ENCODE results near the gene ARHGAP42.

Gene ARHGAP42

DNA sequence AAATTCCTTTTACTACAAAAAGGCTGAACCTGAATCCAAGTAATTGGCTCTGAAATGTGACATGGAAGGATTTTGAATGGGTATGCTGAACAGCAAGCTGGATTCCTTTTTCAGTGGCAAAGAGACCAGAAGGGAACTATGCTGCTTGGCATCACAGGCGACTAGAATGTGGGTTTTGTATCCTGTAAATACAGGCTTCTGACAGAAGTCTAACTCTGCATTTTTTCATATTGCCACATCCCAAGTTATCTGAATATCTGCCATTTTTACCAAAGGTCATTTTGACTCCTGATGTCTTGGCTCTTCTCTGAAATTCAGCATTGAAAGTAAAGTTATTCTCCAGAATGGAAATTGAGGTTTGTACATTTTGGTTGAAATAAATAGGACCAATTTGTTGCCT lies 145.7 kb downstream of the ARHGAP42 start:
- no peak for DNase-seq (ENCODE audit: low spot score)

DNA sequence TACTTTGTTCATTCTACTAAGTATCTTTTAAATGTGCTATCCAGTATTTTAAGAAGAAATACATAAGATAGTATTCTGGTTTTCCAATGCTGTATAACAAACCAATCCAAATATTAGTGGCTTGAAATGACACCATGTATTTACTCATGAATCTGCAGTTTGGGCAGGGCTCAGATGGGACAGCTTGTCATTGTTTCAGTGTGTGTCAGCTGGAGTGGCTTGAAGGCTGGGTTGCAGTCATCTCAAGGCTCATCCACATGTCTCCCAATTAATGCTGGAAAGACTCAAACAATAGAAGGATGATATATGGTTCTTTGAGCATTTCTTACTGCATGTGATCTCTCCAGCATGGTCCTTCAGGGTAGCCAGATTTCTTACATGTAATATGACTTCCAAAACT lies 146.2 kb downstream of the ARHGAP42 start:
- no peak for DNase-seq (ENCODE audit: low spot score)

DNA sequence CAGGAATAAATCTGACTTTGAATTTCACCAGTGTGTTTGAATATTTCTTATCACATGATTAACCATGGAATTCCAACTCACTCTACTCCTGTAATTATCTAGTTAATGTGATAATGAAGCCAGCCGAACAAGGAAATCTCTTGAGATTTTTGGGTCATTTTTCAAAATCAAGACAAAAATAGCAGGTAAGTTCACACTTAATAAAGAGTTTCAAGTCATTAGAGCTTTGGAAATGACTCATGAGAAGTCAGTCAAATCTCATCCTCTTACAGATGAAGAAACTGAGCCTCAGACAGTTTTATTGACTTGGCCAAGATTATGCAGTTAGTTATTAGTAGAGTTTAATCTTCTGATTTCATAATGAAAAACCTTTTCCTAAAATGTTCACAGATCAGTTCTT lies 148.8 kb downstream of the ARHGAP42 start:
- no peak for DNase-seq (ENCODE audit: low spot score)

DNA sequence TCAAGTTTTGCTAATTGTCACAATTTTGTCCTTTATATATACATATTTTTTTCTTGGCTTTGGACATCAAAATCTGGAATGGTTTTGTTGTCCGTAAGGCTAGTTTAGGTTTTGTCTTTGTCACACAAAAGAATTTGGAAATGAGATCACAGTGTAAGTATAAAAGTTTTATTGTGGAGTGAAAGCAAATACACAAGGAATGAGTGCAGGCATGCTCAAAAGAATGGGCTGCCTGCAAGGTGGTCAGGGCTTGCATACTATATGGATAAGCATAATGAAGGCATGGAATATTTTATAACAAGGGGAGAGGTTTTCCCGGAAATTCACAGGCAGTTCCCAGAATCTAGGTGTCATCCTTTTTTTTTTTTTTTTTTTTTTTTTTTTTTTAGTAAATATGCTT lies 150.2 kb downstream of the ARHGAP42 start:
- no peak for DNase-seq (ENCODE audit: low spot score)

DNA sequence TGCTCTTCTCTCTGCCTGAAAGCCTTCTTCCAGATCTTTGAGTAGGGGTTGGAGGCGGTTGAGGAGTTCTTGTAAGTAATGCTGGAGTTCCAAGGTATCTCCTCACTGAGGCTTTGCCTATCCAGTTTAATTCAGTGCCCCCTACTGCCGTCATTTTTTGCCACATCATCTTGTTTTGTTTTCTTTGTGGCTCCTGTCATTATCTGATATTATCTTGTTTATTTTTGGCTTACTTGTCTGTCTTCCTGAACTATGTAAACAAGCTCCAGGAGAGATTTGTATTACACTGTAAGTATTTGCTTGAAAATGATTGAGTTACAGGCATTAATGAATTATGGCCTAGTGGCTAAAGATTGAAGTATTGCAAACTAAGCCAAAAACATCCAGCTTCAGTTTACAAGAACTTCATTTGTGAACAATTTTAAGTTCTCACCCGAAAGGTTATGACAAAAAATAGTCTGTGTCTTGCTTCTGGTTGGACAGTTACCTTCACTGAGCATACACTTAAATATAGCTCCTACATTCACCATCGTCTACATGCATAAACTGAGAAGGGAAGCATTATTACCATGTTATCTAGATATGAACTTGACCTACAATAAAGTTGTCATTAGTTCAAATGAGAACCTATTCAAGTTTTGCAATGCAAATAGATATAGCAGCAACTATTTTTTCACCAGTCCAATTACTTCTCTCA lies 154.8 kb downstream of the ARHGAP42 start:
- no peak for DNase-seq (ENCODE audit: low spot score)

DNA sequence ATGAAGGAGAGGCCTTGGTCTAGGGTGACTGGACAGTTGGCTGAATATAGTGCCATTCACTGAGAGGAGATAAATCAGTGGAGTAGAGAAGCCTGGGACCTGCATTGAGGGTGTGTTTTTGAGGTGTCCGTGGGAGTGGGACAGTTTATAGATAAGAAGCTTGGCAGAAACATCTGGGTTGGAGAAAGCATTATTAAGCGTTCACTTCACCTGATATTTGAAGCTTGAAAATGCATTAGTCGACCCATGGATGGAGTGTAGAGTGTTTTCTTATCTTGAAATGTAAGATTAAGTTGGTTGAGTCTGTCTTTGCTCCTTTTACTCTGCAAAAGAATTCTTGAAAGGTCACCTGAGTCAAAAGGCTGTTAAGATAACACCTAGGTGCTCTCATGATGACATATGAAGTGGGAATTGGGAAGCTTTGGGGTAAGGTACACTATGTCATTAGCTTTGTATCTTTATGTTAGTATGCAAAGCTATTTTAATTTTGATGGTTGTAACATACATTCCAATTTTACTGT lies 160.7 kb downstream of the ARHGAP42 start:
- DNase-seq (ENCODE audit: low spot score), result no peak

DNA sequence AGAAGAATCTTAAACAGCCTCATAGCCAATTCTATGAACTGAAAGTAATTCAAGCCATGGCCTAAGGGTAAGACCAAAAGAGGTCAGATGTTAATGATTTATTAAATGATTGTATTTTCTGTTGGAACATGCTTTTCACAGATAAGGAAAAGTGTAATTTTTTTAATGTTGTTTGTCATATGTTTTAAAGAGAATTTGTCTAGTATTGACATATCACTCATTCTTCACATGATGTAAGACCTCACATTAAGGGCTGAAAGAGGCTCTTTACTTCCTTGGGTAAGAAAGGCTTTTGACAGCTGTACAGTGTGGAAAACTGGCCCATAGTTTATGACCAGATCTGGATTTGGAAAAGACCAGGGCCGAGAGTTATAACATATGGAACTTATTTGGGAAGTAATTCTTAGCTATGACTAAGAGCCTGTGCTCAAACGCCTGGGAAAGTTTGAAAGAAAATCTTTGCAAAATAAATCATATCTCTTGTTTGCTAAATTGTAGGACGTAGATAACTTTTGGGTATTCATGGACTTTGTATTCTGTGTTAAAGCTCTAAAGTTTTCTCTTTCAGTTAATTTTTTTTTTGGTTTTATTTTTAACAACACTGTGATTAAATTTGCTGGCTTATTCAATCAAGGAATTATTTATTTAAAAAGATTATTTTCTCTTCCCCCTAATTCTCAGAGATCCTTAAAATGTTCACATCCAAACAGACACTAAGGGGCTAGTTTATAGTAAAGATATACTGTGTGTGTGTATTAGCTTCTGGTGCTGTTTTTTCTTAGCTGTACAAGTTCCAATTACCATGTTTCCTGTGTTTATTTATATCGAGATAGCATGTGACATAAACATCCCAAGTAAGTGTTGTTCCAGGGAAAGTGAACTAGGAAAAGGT lies 162.2 kb downstream of the ARHGAP42 start:
- DNase-seq (ENCODE audit: low spot score), result no peak

DNA sequence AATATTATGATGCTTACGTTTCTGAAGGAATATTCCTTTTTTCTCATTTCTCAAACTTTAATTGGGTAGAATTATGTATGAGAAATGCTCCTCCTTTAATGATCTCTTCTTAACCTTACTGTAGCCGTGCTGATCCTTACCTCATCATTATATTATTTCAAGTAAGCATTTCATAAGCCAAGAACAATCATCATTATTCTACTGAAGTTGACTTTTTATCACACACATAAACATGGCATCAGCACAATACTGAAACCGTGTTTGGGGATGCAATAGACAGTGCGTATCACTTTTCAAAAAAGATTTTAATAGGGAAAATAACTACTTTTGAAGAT lies 162.8 kb downstream of the ARHGAP42 start:
- no peak for DNase-seq (ENCODE audit: low spot score)

DNA sequence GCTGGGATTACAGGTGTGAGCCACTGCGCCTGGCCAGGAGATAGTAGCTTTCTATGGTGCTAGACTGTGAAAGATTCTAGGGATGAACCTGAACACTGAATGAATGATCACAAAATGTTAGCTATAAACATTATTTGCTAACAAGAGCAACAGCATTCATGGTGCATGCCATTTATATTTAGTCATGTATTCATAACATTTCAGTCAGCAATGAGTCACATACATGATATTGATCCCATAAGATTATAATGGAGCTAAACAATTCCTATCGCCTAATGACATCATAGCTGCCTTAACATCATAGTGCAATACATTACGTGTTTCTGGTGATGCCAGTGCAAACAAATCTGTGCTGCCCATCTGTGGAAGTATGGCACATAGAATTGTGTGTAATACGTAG lies 164.1 kb downstream of the ARHGAP42 start:
- no peak for DNase-seq (ENCODE audit: low spot score)

DNA sequence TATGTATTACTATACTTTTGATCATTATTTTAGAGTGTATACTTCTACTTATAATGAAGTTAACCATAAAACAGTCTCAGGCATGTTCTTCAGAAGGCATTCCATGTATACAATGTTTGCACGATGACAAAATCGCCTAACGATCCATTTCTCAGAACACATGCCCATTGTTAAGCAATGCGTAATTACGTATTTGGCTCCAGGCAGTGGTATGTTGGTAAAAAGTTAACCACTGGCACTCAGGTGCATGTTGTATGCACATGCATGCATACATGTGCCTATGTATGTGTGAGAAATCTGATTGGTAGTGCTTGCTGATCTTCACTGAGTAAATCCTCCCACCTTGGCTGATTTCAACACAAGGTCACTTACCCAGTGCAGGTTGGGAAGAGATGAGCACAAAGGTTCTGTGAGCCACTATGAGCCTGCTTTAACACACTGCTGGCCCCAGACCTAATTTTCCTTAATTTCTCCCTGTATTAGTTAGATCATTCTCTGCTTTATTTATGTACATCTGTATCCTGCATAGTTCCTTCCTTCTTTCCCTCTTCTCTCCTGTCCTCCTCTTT lies 164.6 kb downstream of the ARHGAP42 start:
- DNase-seq (ENCODE audit: low spot score), result no peak

DNA sequence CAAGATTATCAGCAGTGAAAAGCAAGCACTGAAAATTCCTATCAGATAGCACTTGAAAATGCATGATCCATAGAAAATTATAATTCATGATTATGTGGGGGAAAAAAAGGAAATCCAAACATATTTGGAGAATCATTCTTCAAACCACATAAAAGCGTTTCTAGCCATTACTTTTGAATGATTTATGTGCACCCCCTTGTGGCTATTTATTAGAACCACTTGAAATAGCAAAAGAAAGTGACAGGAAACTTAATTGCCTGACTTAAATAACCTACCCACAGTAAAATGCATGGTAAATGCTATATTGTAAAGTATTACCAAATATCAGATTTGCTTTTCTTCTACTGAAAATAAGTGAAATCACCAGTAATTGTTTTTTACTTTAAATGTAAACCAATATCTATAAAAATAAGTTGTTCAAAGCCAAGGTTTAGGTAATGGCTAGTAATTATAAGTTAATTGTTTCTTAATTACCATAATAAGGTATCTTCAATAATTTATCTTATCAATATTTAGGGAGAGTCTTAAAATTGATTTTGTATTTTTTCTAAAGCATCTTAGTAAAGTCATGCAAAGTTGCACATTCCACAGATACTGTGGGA lies 168.5 kb downstream of the ARHGAP42 start:
- DNase-seq (ENCODE audit: low spot score), result no peak

DNA sequence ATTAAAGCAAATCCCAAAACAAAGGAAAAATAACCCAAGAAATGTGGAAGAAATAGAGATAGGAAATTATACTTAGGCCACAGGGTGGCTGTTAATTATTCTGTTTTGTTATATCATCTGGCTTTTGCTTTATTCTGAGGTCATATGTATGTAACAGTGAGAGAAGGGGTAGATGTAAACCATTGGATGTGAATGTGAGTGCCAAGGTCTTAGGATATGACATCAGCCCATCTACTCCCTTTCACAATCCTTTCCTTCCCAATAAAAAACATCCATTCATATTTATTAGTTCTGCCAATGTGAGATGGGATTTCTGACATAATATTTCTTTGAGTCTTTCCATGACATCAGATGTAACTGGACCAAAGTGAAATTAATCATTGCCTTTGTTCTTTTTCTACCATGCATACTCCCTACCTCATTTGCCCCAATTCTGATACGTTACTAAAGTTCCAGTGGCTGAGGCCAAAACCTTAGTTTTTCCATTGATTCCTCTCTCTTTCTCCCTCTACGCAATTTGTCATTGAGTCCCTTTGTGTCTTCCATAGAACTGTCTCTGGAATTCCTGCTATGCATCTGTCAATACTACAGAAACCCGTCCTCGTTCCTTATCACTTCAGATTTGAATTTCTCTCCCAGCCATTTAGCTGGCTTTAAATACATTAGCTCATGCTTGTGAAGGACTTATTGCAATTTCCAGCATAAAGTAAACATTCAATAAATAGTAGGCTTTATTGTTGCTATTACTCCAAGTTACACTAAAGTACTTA lies 170.3 kb downstream of the ARHGAP42 start:
- DNase-seq (ENCODE audit: low spot score), result no peak

DNA sequence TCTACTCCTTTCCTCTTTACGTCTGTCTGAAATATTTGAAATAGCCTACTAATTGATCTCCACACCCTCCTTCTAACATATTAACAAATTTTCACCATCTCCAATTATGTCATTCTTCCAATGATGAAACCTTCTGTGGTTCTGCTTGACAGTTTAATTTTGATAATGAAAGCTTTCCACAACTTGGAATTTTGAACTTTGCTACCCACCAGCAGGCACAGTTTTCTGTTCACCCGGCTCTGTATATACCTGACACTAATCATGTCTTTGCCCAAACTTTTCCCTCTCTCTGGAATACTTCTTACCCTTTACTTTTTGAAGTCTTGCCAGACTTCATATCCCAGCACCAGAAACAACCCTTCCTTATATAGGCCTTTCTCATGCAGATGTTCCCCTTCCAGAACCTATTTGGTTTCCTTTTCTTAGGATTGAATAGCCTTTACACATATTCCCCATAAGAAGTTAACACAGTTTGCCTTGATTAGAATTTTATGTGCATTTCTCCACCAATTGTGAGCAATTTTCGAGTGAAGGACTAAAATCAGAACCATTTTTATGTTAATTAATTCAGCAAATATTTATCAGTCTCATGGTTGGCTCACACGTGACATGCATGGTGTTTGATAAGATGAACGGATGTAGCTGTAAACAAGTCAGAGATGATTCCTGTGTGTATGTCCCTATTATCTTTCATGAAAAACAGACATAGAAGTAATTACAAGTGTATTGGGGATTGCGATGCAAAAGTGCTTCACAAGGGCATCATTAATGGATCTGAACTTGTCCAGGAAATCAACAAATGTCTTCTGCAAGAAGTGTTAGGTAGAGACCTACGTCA lies 173.4 kb downstream of the ARHGAP42 start:
- DNase-seq (ENCODE audit: low spot score), result no peak

DNA sequence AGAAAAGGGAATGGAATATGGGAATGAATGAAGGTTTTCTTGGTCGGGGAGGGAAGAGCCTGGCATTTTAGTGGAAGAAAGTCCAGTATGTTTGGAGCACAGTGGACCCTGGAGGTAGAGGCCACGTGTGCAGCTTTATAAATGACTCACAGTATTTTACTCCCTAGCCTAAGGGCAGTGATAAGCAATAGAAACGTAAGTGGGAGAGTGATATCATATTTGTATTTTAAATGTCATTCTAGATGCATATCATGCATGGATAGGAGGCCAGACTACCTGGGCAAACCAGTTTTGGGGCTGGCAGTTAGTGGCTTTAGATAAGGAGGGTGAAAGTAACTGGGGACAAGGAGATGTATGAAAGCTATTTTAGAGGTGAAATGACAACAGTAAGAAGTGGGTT lies 174.1 kb downstream of the ARHGAP42 start:
- DNase-seq (ENCODE audit: low spot score), result no peak

DNA sequence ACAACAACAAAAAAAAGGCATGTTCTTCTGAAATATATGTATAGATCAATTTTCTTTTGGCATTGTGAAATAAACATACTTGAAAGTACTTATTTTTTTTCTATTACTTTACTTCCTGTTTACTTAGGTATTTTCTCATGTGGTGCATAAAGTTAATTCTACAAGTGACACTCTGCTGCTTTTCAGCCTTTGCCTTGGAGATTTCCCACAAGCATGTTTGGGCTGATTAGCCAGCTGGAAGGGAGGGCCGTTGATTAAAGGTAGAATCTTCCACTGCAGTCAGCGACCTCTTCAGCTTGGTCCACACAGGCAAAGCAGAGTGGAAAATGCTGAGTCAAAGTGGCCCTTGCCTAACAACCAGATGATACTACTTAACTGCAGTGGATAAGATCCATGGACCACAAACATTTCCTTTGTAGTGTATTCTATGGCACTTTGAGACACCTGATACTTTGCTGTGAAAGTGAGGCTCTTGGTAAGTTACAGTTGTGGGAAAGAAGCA lies 176.0 kb downstream of the ARHGAP42 start:
- no peak for DNase-seq (ENCODE audit: low spot score)

DNA sequence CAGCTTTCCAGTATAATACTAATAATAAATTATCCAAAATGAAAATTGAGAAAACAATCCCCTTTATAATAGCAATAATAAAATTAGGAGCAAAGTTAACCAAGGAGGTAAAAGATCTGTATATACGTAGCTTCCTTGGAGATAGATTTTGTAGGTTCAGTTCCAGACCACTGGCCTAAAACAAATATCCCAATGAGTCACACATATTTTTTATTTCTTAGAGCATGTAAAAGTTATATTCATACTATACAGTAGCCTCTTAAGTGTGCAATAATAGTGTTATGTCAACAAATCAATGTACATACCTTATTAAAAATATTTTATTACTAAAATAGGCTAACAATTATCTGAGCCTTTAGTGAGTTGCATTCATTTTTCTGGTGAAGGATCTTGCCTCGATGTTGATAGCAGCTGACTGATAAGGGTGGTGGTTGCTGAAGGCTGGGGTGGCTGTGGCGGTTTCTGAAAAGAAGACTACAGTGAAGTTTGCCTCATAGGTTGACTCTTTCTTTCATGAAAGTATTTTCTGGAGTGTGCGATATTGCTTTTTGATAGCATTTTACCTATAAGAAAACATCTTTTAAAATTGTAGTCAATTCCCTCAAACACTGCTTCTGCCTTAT lies 178.5 kb downstream of the ARHGAP42 start:
- no peak for DNase-seq (ENCODE audit: low spot score)

DNA sequence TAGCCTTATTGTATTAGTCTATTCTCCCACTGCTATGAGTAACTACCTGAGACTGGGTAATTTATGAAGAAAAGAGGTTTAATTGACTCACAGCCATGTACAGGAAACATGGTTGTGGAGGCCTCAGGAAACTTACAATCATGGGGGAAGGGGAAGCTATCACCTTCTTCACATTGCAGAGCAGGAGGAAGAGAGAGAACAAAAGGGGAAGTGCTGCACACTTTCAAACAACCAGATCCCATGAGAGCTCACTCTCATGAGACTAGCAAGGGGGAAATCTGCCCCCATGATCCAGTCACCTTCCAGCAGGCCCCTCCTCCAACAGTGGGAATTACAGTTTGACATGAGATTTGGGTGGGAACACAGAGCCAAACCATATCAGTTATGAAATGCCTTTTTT lies 179.4 kb downstream of the ARHGAP42 start:
- DNase-seq (ENCODE audit: low spot score), result no peak

DNA sequence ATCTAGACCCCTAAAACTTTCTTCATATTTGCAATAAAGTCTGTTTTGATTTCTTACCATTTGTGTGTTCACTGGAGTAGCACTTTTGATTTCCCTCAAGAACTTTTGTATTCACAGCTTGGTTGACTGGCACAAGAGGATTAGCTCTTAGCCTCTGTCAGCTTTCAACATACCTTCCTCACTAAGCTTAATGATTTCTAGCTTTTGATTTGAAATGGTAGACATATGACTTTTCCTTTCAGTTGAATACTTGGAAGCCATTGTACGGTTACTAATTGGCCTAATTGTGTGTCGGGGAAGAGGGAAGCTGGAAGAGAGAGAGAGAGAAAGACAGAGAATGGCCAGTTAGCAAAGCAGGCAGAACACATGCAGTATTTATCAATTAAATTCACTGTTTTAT lies 180.5 kb downstream of the ARHGAP42 start:
- no peak for DNase-seq (ENCODE audit: low spot score)

DNA sequence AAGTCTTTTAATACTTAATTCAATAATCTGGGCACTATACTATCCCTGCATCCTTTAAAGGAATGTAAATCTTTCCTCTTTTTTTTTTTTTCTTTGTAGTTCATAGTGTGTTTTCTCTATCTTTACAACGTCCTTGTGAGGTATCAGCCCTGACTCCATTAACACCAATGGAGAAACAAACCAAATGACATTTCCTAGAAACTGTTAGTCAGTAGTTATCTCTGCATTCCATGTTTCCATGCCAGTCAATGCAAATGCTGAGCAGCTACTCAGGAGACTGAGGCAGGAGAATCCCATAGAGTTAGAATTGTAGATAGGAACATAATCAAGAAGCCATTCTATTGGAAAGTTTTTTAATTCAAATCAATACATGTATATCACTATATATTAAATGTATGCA lies 182.2 kb downstream of the ARHGAP42 start:
- DNase-seq (ENCODE audit: low spot score), result no peak

DNA sequence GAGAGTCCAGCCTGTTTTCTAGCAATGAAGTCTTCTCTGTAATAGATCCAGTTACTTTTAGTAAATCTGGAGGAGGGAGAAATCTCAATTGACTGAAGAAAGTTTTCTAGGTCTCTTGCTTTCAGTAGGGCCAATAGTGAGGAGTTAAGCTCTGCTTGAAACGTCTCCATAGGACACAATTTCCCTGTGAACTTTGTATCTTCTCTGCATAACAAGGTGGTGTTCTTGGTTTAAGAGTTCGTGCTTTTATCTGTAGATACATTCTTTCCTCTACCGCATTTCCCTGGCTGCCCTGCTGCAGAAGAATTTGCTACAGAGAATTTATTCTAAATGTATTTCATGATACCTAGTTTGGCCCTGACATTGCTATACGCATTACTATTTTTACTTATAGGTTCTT lies 183.1 kb downstream of the ARHGAP42 start:
- no peak for DNase-seq (ENCODE audit: low spot score)
